ENCODE data around the gene SPARC. TPM values are rescaled to one million over a fixed set of nuclear protein-coding genes. Genes with fewer than 3 reads are reported as not detected.

SPARC gene
- total RNA-seq, 1 experiment from 2014 or later, result 320 TPM

GRCh38 chr5:151679421-151680155 lies 7.1 kb downstream of the SPARC start:
- Mint-ChIP-seq H3K9me3 (no peaks in the 10 kb centered on the region), H3K4me3 (no peak overlapping the region), H3K4me1 (peaks cover 49 to 52% of the 10 kb centered on the region in 2 experiments), H3K27me3 (ENCODE audit: low read depth) (no peaks in the 10 kb centered on the region), H3K27ac (no peak overlapping the region), H3K36me3 (ENCODE audit: insufficient read depth in 1 of 3, low read depth in 3 of 3) (peaks cover 8 to 14% (median 14%) of the 10 kb centered on the region in 3 experiments; a peak in 6 of 7 replicates)
- Histone ChIP-seq H3K18ac (ENCODE audit: insufficient read length, low read depth, low read length) (no peak overlapping the region), H4K91ac (ENCODE audit: insufficient read length, low read depth, low read length) (no peak overlapping the region), H3T11ph (ENCODE audit: low read length) (no peak overlapping the region), H3K4me2 (ENCODE audit: insufficient read depth, insufficient read length, low read length) (no peak overlapping the region), H2BK120ac (ENCODE audit: low read depth, low read length, poor library complexity, severe bottlenecking) (no peak overlapping the region), H2BK12ac (ENCODE audit: insufficient read length, low read depth, low read length) (no peak overlapping the region), H2BK5ac (ENCODE audit: insufficient read length, low read length) (no peak overlapping the region), H3K27ac (ENCODE audit: insufficient read length, low read depth, low read length) (no peak overlapping the region), H2BK15ac (ENCODE audit: low read depth, low read length) (no peak overlapping the region), H3K14ac (ENCODE audit: insufficient read depth, low read length) (no peak overlapping the region), H3K9me3 (ENCODE audit: control insufficient read depth, low read depth, low read length) (no peaks in the 10 kb centered on the region), H3K56ac (ENCODE audit: insufficient read length, low read depth, low read length) (no peak overlapping the region), H3K23me2 (ENCODE audit: insufficient read length, low read depth, low read length, poor library complexity, severe bottlenecking) (no peaks in the 10 kb centered on the region), H2AK5ac (ENCODE audit: insufficient read length, low read length) (no peak overlapping the region), H3K79me1 (ENCODE audit: insufficient read depth, low read depth, low read length, poor library complexity, severe bottlenecking) (no peaks in the 10 kb centered on the region), H3K23ac (ENCODE audit: insufficient read length, low read depth, low read length) (no peak overlapping the region), H2BK20ac (ENCODE audit: low read depth, low read length, poor library complexity, severe bottlenecking) (no peak overlapping the region), H2AFZ (ENCODE audit: low read length) (no peak overlapping the region), H4K20me1 (ENCODE audit: control insufficient read depth, insufficient read depth, insufficient read length) (no peaks in the 10 kb centered on the region), H3K9ac (ENCODE audit: extremely low read depth, insufficient read length, low read length) (no peak overlapping the region), H3K4me1 (ENCODE audit: insufficient read depth, low read length) (peaks cover 11% of the 10 kb centered on the region; the same call in 1 of the 2 replicates), H3K4ac (ENCODE audit: low read depth, low read length) (no peak overlapping the region), H3K27me3 (ENCODE audit: insufficient read depth, low read length) (no peaks in the 10 kb centered on the region), H3K79me2 (ENCODE audit: insufficient read depth, low read length) (no peaks in the 10 kb centered on the region), H4K8ac (replicated peaks; ENCODE audit: insufficient read length, low read depth, low read length) (no peak overlapping the region), H4K5ac (ENCODE audit: insufficient read length, low read depth, low read length) (no peak overlapping the region)
- WGBS (ENCODE audit: extremely low coverage, insufficient read length, low lambda C conversion rate), result no CpG with 5 or more reads among the region's 8 CpGs
- no peak for DNase-seq
- TF ChIP-seq CTCF (conservative IDR thresholded peaks at IDR 0.05), result no peak

All from H9 (cell line).